ENCODE results near the gene M1AP. TPM values are rescaled to one million over a fixed set of nuclear protein-coding genes. Genes with fewer than 3 reads are reported as not detected.

The M1AP gene
- total and polyA plus RNA-seq, 3 donors from 2014 or later = 11.7 to 21.4 (median 14.0) TPM

DNA sequence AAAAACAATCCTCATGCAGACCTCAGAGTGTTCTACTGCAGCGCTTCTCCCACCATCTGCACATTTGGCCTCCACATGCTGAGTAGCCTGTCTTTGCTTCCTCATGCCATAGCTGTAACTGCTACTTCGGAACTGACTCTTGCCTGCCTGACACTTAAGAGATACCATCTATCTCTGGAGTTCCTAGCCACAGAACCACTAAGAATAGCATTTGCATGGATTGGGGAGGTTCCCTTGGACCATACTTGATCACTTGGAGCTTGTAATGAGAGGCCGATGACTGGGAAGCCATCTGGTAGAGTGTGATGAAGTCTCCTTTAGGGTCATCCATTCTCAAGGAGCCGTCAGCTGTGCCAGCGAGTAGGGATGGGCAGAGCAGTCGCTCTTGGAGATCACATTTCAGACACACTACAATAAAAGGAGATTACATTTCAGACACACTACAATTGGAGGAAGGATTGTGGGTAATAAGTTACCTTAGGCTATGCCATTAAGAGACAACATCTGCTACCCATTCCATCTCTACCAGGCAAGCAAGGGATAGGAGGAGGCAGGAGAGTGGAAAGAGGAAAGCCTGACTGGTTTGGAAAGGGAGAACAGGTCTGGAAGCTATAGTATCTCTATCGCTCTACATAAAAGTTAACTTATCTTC is 71.8 kb downstream of the M1AP start:
- 71 to 80% methylated on average over 7 of the region's 7 CpGs for WGBS, 2 donors
- Histone ChIP-seq H3K27me3 (no peaks in the 10 kb centered on the region), H3K27ac (no peak overlapping the region), H3K4me1 (no peaks in the 10 kb centered on the region), H3K4me3 (no peak overlapping the region), H3K36me3 (ENCODE audit: low read depth, missing control alignments) (no peaks in the 10 kb centered on the region), H3K9me3 (no peaks in the 10 kb centered on the region)
- no peak for DNase-seq
- TF ChIP-seq, protein P1, sequence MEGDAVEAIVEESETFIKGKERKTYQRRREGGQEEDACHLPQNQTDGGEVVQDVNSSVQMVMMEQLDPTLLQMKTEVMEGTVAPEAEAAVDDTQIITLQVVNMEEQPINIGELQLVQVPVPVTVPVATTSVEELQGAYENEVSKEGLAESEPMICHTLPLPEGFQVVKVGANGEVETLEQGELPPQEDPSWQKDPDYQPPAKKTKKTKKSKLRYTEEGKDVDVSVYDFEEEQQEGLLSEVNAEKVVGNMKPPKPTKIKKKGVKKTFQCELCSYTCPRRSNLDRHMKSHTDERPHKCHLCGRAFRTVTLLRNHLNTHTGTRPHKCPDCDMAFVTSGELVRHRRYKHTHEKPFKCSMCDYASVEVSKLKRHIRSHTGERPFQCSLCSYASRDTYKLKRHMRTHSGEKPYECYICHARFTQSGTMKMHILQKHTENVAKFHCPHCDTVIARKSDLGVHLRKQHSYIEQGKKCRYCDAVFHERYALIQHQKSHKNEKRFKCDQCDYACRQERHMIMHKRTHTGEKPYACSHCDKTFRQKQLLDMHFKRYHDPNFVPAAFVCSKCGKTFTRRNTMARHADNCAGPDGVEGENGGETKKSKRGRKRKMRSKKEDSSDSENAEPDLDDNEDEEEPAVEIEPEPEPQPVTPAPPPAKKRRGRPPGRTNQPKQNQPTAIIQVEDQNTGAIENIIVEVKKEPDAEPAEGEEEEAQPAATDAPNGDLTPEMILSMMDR (IDR thresholded peaks at IDR 0.05) = no peak
- TF ChIP-seq POLR2A (IDR thresholded peaks at IDR 0.05) = no peak
- intact Hi-C loops (cut with DNase I; ENCODE audit: low total_unique reads) = no loop called here

DNA sequence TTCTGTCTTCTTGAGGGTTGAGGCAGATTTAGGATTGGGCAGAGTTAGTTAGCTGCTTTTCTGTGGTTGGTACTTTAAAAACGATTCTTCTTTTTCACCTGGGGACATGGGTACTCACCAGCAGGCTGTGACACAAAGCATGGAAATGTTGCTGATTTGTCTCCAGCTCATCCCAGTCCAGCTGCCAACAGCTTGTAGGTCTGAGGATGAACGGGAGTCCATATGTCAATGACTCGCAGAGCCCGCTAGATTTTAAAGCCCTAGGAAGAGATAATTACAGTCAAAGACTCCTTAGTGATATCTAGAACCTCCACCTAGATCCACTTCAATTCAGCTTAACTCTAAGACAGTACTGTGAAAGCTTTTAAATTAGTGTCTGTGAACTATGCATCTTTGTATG is 72.8 kb downstream of the M1AP start:
- no peak for TF ChIP-seq POLR2A (IDR thresholded peaks at IDR 0.05)
- TF ChIP-seq, protein P1 (IDR thresholded peaks at IDR 0.05) = no peak
- Histone ChIP-seq H3K27me3 (no peaks in the 10 kb centered on the region), H3K9me3 (no peaks in the 10 kb centered on the region), H3K27ac (no peak overlapping the region), H3K36me3 (ENCODE audit: low read depth, missing control alignments) (no peaks in the 10 kb centered on the region), H3K4me1 (no peaks in the 10 kb centered on the region), H3K4me3 (no peak overlapping the region)
- no peak for DNase-seq
- WGBS, 2 donors = 81 to 91% methylated on average over 4 of the region's 4 CpGs
- intact Hi-C loops (cut with DNase I; ENCODE audit: low total_unique reads) = no loop called here

DNA sequence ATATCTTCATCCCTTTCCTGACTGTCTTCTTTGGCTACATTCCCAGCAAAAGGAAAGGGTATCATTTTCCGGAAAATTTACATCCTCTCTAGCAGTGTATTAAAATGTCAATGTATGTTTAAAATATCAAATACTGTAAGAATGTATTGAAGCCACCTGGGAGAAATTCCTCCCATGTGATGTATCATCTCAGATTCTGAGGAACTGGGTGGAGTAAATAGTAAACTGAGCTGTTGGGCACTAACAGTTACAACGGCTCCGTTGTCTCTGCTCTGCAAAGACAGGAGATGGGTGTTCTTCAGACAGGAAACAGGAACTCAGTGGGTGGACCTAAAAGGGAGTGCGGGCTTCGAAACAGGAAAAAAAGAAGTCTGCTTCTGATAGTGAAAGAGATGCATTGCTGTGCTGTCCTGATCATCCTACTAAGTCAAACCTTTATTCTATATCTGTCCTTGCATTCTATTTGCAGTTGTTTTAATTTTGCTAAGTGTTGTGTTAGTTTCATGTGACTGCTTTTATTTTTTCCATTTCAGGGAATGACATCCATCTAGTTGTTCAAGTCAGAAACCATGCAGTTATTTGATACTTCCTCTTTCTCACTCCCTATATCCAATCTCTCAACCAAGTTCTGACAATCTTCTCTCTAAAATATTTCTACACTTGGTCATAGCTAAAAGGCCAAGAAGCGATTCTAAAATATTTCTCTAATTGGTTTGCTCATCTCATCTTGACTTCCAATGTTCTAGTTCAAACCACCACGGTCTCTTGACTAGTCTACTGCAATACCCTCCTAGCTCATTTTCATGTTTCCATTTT is 74.2 kb downstream of the M1AP start:
- DNase-seq = no peak
- no peaks in the 10 kb centered on the region for H3K27me3 ChIP-seq
- H3K4me3 ChIP-seq = no peak overlapping the region
- no peaks in the 10 kb centered on the region for H3K4me1 ChIP-seq
- H3K27ac ChIP-seq = no peak overlapping the region
- TF ChIP-seq POLR2A (IDR thresholded peaks at IDR 0.05) = no peak
- TF ChIP-seq, protein P1 (IDR thresholded peaks at IDR 0.05) = no peak
- WGBS, 2 donors = 63 to 70% methylated on average over 7 of the region's 7 CpGs
- H3K36me3 ChIP-seq (ENCODE audit: low read depth, missing control alignments) = no peaks in the 10 kb centered on the region
- intact Hi-C loops (cut with DNase I; ENCODE audit: low total_unique reads) = no loop called here
- H3K9me3 ChIP-seq = no peaks in the 10 kb centered on the region

DNA sequence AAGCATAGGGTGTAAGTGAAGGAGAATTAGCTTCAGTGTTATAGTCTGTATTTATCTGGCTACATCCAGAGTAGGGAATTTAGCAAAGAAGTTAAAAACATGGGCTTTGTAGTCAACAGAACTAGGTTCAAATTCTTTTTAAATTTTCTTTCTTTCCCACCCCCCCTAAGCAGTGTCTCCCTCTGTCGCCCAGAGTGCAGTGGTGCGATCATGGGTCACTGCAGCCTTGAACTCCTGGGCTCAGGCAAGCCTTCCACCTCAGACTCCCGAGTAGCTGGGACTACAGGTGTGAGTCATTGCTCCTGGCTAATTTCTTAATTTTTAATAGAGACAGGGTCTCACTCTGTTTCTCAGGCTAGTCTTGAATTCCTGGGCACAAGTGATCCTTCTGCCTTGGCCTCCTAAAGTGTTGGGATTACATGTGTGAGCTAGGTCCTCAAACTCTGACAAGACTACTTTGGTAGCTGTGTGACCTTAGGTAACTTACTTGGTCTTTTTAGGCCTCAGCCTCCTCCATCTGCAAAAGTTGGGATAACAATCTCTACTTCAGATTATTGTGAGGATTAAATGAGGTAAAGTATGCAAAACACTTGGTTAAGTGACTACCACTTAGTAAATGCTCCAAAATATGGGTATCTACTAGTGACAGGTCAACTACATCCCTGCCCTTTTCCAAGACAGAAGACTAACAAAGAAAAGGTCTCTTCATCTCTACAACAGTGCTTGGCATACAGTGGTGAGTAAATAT is 75.8 kb downstream of the M1AP start:
- WGBS, 2 donors = 71 to 76% methylated on average over 3 of the region's 3 CpGs
- Histone ChIP-seq H3K4me3 (no peak overlapping the region), H3K27ac (no peak overlapping the region), H3K36me3 (ENCODE audit: low read depth, missing control alignments) (no peaks in the 10 kb centered on the region), H3K27me3 (no peaks in the 10 kb centered on the region), H3K4me1 (no peaks in the 10 kb centered on the region), H3K9me3 (no peaks in the 10 kb centered on the region)
- intact Hi-C loops (cut with DNase I; ENCODE audit: low total_unique reads) = no loop called here
- no peak for DNase-seq
- TF ChIP-seq POLR2A (IDR thresholded peaks at IDR 0.05) = no peak
- TF ChIP-seq, protein P1 (IDR thresholded peaks at IDR 0.05) = no peak
